ENCODE measurements around the gene CD7.

Gene CD7

DNA sequence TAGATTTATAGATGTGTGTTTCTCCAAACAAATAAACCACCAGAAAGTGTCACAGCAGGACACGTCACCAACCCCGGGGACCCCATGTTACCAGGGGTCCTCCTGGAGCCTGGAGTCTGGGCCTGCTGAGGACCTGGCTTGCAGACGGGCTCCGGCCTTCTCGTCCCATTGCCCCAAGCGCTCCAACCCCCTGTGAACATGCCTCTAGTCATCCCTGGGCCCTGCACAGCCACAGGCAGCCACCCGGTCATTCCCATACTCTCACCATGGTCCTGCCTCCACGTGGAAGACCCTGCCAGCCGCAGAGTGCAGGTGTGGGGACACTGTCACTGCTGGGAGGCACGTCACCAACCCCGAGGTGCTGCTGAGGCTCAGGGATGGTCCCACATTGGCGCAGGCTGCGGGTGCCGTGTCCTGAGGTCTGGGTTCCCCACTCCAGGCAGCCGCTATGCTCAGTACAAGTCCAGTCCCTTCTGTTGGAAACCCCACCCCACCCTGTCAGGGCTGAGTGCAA, 11.6 kb upstream of the CD7 start:
- H3K27ac ChIP-seq = no peak overlapping the region
- no peak for TF ChIP-seq ZFX (IDR thresholded peaks at IDR 0.05)
- TF ChIP-seq, protein P1, sequence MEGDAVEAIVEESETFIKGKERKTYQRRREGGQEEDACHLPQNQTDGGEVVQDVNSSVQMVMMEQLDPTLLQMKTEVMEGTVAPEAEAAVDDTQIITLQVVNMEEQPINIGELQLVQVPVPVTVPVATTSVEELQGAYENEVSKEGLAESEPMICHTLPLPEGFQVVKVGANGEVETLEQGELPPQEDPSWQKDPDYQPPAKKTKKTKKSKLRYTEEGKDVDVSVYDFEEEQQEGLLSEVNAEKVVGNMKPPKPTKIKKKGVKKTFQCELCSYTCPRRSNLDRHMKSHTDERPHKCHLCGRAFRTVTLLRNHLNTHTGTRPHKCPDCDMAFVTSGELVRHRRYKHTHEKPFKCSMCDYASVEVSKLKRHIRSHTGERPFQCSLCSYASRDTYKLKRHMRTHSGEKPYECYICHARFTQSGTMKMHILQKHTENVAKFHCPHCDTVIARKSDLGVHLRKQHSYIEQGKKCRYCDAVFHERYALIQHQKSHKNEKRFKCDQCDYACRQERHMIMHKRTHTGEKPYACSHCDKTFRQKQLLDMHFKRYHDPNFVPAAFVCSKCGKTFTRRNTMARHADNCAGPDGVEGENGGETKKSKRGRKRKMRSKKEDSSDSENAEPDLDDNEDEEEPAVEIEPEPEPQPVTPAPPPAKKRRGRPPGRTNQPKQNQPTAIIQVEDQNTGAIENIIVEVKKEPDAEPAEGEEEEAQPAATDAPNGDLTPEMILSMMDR (conservative IDR thresholded peaks at IDR 0.05) = no peak

DNA sequence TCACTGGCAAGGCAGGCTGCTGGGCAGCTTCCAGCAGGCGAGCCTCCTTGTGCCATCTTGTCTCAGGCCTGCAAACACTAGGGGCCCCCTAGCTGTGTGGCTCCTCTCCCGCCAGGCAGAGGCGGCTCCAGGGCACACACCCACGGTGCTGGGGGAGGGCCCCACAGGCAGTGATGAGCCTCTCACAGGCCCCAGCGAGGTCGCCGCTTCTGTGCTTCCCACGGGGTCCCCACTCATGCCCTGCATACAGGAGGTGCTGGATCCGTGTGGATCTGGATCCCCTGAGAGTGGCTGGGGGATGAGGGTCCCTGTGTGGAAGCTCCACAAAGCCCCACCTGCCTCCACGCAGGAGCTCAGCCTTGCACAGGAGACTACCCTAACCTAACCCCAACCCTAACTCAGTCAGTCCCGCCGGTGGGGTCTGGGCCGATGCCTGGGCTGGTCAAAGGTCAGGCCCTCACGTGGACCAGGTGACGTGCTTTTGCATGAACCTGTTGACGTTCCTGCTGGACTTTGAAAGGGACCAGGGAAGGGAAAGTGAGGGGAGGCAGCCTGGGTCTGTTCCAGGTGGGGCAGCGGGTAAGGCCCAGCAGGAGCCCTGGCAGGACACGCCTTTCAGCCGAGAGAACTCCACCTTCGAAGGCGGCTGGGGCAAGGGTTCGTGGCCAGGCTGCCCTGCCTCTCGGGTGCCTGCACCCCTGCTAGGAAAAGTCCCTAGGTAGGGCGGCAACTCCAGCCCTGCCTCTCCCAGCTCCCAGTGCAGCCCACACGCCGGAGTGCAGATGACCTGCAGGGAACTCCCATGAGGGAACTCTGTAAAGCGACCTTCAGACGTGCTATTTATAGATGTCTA, 11.0 kb upstream of the CD7 start:
- H3K27ac ChIP-seq = no peak overlapping the region
- TF ChIP-seq ZFX (IDR thresholded peaks at IDR 0.05) = no peak
- TF ChIP-seq, protein P1 (conservative IDR thresholded peaks at IDR 0.05) = no peak

DNA sequence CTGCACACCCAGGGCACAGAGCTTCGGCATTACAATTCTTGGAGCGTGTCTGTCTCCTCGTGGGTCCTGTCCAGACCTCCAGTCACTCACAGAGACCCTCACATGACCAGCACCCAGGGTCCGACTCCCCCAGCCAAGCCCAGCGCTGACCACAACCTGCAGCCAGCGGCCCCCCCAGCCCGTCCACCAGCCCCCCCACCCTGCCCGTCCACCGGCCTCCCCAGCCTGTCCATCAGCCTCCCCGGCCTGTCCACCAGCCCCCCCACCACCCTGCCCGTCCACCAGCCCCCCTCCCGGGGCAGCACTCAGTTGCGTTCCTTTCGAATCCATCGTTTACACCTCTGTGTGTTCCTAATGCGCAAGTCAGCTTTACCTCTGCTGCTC, 10.3 kb upstream of the CD7 start:
- TF ChIP-seq ZFX (IDR thresholded peaks at IDR 0.05) = no peak
- TF ChIP-seq, protein P1 (conservative IDR thresholded peaks at IDR 0.05) = no peak
- H3K27ac ChIP-seq = no peak overlapping the region

DNA sequence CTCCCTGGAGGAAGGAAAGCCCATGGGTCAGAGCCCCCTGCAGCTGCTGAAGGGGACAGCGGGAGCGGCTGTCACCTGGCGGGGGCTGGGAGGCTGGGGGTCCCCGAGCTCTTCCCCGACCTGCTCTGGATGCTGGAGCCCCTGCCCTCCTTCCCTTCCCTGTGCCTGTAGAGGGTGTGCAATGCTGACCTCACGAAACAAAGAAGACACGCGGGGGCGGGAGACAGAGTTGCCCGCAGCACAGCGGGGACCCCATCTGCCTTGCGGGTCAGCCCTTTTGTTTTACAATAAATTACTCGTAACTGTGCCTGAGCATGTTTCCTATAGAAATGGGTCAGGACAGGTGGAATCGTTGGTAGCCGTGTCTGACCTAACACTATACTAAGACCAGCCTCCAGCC, 9.9 kb upstream of the CD7 start:
- no peak overlapping the region for H3K27ac ChIP-seq
- TF ChIP-seq, protein P1 (conservative IDR thresholded peaks at IDR 0.05) = no peak
- TF ChIP-seq ZFX (IDR thresholded peaks at IDR 0.05) = no peak

DNA sequence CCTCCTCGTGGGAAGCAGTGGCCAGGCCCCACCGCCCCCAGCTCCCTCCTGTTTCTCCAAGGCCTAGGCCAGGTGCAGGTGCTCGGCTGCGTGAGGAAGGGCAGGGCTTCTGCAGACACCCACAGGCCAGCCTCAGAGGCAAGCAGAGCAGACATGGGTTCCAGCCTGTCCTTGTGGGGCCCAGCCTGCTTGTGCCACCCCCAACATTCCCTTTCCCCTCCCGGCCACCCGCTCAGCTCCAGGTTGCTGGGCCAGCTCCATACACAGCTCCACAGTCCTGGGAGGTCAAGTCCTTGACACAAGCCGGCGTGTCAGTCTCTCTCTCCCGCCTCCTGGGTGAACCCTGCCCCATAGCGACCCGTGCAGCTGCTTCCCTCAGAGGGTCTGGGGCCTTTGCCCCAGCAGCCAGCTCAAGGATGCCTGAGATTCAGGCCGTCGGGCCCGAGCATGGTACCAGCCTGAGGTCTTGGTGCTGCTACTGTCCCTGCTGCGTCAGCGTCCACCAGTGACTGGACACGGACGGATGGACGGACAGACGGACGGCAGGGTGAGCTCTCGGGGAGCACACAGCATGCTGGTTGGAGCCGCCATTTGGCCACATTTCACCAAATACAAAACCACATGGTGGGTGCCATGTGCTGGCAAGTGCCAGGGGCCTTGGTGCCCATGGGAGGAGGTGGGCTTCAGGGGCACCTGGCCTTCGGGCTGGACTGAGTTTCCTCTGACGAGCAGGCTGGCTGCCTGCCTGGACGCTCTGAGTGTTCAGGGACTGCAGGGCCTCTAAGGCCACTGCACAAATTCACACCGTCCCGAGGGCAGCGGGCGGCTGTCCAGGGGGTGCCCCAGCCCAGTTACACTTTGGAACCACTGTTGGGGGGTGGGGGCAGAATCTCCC, 8.1 kb upstream of the CD7 start:
- TF ChIP-seq, protein P1 (conservative IDR thresholded peaks at IDR 0.05) = no peak
- no peak for TF ChIP-seq ZFX (IDR thresholded peaks at IDR 0.05)

DNA sequence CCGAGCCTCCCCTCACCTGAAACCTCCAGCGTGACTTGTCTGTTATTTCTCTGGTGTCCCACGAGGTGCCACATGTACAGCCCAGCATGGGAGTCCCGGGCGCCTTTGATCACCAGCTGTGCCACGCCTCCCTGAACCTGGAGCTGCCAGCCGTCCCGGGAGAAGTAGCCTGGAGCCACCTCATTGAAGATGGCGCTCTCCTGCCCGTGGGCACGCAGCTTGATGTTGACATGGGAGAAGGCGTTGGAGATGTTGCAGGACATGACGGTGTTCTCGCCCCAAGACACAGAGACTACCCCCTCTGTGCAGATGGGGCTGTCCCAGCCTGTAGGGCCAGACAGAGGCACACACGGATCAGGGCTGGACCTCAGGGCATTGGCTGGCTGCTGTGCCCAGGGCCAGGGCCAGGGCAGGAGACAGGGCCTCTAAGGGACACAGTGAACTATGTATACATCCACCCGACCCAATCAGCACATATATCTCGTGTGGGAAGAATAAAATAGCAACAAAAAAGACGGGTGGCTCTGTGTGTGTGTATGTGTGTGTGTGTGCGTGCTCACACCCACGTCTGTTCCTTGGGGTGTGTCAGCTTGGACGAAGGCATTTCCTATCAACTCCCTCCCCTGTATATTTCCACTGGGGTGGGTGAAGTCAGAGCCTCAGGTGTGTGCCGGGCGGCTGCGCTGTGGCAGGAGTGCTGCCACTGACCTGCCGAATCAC, 7.3 kb upstream of the CD7 start:
- TF ChIP-seq, protein P1 (conservative IDR thresholded peaks at IDR 0.05) = no peak
- TF ChIP-seq ZFX (IDR thresholded peaks at IDR 0.05) = no peak
- H3K27ac ChIP-seq = no peak overlapping the region

More for the DNA sequence above, 8.1 kb upstream of the CD7 start:
- H3K27ac ChIP-seq = no peak overlapping the region

Data from C4-2B (cell line).